Activated gamma-delta T cell treated with Interleukin-2 at 50 U/mL for 16 hours (primary cell): ENCODE measurements around the gene TCF12.
"Not testable (repeated sequence)": the region's sequence is repeated elsewhere in the genome, so short reads cannot be mapped to it uniquely, and the experiment has no call there.

ENCODE experiments used
- DNase-seq: peaks from one replicate; pipeline ENCODE4 v3.0.0-alpha.2; 2020

TCF12 gene

DNA sequence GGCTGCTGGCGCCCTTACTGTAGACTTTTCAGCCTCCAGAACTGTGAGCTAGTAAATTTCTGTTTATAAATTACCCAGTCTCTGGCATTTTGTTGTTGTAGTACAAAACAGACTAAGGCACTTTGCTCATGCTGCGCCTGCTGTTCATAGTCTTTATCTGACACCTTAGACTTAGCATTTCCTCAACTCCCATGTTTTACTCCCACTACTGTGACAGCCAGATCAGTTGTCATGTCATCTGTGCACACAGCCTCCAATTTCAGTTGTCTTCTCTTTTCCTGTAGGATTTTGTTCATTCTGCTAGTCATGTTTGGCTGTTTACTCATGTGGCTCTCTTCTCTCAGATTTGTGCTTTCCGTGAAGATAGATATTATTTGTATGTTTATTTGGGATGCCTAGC is 62.0 kb downstream of the TCF12 start:
- DNase-seq, result no peak

DNA sequence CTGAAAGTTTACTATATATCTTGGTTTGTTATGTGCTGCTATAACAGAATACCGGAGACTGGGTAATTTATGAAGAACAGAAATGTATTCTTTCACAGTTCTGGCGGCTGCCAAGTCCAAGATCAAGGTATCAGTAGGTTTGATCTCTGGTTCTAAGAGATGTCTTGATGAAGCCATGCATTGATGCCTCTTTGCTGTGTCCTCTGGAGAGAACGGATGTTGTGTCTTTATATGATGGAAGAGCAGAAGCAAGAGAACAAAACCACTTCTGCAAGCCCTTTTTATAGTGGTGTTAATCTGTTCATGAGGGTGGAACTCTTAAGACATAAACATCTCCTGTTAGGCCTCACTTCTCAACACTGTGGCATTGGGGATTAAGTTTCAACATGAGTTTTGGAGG is 62.7 kb downstream of the TCF12 start:
- DNase-seq, result no peak

DNA sequence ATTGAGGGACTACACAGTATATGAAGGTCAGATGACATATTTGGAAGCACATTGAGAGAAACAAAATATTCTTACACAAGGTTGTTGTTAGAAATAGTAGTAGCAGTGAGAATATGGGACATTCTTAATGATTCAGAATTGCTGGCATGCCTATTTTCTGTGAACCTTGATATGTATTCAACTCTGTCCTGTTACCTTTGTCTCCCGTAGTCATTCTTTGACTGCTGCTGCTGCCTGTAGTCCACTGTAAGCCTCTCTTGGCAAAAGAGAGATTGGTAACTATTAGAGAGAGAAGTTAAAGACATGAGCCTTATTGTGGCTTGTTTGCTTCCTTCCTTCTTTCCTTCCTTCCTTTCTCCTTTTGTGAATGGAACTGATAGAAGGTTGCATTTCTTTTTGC is 64.5 kb downstream of the TCF12 start:
- no peak for DNase-seq

DNA sequence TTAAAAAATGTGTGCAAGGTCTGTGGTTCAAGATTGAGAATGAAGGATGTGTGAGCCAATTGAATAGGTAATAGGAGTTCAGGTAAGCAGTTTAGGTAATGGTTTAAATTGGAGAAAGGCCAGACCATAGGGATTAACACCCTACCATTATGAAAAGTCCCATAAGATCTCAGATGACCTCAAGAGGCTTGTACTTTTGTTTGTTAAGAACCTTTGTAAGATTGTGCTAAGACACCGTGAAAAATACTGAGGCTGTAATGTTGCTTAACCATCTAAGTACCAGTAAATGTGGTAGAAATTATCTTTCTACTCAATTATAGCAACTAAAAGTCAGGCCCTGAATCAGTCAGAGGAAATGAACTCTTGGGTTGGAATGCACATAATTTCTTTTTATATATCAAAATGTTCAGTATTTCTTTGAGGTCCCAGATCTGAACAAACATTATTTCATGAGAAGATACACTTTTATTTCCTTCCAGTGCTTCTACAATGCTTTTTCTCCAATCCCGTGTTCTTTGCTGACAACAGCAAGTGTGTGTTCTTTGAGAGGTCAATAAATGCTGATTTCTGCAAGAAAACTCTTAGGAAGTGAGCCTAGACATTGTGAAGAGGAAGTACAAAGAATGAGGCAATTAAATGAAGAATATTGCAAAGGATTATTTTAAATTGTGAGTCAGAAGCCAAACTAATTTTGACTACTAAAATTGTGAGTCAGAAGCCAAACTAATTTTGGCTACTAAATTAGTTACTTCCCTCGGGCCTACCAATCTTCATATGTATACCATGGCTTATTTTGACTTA is 66.4 kb downstream of the TCF12 start:
- no peak for DNase-seq

DNA sequence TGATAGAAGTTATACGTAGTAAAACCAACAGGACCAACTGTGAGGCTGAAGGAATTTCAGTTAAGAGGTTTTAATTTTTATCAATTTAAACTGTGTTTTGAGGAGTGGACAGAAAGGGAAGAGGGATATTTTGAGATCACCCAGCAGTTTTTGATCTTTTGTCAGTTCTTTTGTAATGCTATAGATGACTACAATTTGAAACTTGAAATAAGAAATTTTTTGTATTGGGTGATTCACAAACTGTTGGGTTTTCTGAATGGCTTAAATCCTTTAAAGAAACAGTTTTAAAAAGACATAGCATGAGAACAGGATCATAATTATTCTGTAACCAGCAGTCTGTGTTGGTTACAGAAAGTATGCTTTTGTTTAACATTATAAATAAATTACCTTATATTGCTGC is 67.4 kb downstream of the TCF12 start:
- DNase-seq, result no peak

DNA sequence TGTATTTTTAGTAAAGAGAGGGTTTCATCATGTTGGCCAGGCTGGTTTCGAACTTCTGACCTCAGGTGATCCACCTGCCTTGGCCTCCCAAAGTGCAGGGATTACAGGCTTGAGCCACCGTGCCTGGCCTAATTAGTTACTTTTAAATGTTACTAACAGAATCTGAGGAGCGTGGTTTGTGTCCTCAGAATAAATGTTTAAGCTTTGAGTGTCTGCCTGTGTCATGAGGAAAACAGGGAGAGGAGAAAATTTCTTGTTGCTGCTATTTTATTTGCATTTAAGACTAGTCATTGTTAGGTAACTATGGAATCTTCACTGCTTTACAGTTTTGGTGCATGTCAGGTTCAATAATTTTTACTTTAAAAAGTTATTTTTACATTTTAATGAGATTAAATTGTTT is 68.8 kb downstream of the TCF12 start:
- DNase-seq, result no peak

DNA sequence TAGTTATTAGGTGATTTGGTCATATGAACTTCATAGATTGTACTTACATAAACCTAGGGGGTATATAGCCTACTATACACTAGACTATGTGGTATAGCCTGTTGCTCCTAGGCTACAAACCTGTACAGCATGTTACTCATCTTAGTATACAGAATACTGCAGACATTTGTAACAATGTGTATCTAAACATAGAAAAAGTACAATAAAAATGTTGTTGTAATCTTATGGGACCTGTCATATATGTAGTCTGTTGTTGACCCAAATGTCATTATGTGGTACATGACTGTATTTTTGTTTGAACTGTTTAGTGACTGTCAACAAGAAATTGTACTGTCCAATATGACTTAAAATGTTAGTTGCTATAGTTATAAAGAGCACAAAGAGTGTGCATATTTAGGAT is 69.8 kb downstream of the TCF12 start:
- DNase-seq, result no peak

DNA sequence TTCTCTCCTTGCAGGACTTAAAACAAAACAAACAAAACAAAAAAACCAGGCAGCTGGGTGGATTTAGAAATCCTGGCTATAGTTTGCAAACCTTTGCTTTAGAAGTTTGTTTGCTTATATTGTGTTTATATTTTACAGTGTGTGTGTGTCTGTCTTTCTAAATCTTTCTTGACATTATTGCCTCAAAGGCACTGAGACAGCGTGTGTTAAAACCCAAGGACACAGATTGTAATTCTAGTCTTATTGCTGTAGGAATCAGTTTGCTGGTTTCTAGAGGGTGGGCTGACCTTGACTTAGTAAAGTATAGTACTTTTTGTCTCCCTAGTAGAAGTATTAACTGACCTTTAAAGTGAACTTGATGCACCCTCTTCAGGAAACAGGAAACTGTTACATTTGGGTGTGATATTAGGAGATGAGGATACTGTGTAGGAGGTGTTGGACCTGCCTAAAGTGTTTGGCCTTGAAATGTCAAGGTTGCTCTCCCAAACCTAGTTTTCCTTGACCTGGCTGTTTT is 71.0 kb downstream of the TCF12 start:
- no peak for DNase-seq

DNA sequence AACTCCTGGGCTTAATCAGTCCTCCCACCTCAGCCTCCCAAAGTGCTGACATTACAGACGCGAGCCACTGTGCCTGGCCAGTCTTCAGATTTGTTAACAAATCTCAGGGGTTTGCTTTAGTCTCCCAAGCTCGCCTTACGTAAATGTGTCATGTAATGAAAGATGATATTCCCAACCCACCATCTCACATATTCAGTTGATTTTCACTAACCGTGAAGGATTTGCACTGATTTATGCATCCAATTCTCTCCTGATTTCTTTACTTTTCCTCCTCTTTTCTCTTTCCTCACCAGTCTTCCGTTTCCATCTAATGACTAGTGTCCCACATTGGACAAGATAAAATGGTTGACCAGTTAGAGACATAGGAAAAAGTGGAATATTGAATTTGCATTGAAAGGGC is 72.6 kb downstream of the TCF12 start:
- no peak for DNase-seq

DNA sequence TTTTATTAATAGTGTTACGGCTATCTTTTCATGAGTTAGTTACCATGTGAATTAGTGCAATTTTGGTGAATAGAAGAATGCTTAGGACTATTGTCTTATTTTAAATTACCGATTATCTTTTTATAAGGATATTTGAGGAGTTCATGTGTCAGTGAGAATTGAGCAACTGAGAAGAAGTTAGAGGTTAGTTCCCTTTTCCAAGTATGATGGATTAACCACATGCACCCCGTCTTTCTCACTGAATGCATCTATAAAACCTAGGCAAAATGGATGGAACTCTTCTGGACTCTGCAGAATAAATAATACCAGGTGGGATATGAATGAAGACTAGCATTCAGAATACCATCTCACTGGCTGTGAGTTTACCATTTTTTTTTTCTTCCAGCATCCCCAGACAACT is 74.3 kb downstream of the TCF12 start:
- no peak for DNase-seq

DNA sequence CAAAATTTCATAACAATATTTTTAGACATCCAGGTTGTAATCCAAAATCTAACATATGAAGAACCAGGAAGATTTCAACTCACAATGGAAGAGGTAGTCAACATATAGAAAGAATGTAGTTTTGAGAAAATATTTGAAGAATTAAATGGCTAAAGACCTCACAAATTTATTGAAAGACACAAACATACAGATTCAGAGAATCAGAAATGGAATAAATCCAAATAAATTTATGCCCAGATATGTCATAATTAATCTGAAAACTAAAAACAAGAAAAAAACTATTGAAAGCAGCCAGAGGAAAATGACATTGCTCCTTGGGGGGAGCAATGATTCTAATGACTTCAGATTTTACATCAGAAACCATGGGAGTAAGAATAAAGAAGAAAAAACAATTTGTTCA is 75.8 kb downstream of the TCF12 start:
- no peak for DNase-seq

DNA sequence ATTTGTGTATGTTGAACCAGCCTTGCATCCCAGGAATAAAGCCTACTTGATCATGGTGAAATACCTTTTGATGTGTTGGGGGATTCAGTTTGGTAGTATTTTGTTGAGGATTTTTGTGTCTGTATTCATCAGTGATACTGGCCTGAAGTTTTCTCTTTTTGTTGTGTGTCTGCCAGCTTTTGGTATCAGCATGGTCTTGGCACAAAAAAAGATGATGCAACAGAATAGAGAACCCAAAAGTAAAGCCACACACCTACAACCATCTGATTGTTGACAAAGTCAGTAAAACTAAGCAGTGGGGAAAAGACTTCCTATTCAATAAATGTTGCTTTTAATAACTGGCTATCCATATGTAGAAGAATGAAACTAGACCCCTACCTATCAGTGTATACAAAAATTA is 77.6 kb downstream of the TCF12 start:
- no peak for DNase-seq

DNA sequence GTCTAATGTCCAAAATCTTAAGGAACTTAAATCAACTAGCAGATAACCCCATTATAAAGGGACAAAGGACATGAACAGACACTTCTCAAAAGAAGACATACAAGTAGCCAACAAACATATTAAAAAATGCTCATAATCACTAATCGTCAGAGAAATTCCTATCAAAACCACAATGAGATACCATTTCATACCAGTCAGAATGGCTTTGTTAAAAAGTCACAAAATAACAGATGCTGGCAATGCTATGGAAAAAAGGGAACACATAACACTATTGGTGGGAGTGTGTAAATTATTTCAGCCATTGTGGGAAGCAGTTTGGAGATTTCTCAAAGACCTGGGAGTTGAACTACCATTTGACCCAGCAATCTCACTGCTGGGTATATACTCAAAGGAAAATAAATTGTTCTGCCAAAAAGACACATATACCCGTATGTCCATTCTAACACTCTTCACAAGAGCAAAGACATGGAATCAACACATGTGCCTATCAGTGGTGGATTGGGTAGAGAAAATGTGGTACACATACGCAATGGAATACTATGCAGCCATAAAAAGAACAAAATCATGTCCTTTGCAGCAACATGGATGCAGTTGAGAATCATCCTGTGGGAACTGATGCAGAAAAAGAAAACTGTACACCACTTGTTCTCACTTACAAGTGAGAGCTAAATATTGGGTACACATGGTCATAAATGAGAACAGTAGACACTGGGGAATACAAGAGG is 78.5 kb downstream of the TCF12 start:
- DNase-seq, result no peak

DNA sequence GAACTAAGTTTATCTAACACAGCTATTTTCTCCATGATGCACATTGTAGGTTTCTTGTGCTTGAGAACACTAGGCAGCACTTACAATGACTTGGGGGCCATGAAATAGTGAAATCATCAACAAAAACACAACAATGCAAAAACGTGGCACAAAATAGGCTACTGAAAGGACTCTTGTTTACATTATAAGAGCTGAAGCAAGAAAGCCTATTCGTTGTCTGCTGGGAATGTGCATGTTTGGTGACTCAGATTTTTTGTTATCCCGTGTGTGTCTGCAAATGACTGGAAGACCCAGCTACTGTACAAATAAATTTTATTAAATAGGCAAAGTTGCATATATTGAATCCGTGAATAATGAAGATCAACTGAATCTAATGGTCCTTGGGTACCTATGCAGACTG is 85.0 kb downstream of the TCF12 start:
- DNase-seq, result no peak

DNA sequence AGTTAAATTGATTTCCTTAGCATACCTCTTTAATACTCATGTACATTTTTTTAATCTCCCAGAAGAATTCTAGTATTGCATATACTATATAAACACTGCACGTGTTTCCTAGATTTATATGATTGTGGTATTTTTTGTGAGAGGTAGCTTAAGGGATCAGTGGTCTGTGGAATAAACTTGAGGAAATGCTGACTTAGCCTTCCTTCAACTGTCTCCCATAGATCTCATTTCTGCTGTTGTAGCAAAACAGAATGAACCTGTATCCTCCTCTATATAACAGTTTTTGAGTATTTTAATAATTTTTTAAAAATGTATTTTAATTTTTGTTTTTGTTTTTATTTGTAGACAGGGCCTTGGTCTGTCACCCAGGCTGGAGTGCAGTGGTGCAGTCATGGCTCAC is 86.8 kb downstream of the TCF12 start:
- no peak for DNase-seq

DNA sequence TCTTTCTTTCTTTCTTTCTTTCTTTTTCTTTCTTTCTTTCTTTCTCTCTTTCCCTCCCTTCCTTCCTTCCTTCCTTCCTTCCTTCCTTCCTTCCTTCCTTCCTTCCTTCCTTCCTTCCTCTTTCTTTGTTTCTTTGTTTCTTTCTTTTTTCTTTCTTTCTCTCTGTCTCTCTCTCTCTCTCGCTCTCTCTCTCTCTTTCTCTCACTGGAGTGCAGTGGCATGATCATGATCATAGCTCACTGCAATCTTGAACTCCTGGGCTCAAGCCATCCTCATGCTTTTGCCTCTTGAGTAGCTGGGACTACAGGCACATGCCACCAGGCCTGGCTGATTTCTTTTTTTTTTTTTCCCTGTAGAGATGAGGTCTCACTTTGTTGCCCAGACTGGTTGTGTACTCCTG is 89.4 kb downstream of the TCF12 start:
- DNase-seq, result not testable (repeated sequence)

DNA sequence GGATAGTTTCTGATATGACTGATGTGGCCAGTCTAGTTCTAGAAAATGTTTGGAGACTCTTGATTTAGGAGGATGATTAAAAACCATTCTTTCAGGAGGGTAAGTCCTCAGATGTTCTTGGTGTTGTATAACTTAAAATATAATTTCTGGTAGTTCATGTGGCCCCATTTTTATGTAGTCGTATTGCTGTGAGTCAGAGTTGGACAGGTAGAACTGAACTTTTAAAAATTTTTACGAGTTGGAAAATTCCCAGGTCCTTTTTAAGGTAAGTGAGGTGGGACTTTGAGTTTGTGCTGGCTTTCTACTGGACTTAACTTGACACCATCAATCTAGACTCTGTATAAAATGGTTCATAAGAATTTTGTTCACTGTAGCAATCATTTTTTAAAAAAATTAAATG is 92.3 kb downstream of the TCF12 start:
- no peak for DNase-seq

DNA sequence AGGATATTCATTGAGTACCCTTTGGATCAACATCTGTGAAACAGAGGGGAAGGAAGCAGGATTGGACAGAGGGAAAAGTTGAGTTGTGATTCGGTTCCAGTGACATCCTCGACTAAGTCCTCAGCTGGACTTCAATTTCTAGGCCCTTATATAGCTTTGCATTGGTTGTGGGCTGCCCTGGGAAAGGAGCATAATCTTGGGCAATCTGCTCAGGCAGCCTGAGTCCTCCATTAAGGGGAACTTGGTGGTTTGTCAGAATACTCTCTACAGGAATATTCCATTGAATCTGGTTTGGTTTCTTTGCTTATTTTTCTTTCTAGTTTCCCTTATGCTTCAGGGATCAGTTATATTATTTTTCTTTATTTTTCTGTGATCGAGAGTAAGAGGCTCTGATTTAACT is 94.1 kb downstream of the TCF12 start:
- DNase-seq, result no peak

DNA sequence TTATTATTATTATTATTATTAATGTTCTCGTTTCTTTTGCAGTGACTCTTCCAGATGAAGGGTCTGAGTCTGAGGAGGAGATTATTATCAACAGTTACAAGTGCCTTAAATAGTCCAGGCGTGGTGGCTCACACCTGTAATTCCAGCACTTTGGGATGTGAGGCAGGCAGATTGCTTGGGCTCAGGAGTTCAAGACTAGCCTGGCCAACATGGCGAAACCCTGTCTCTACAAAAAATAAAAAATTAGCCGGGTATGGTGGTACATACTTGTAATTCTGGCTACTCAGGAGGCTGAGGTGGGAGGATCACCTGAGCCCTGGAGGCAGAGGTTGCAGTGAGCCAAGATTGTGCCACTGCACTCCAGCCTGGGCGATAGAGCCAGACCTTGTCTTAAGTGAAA is 96.5 kb downstream of the TCF12 start:
- DNase-seq, result not testable (repeated sequence)

DNA sequence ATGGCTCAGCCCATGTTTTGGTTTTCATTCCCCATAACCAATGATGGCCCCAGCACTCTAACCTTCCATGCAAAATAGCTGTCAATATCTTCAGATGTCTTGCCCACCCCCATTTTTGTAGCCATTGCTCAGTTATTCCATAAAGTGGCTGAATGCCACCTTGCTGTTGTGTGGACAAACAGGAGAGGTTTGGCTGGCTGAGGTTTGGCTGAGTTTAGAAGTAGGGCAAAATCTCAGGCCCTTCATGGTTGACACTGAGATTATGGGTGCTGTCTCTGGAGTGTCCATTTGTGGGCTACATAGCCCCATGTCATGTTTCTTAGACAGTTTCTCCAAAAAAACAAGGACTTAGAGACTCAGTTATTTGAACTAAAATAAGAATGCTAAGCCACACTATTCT is 96.9 kb downstream of the TCF12 start:
- no peak for DNase-seq

DNA sequence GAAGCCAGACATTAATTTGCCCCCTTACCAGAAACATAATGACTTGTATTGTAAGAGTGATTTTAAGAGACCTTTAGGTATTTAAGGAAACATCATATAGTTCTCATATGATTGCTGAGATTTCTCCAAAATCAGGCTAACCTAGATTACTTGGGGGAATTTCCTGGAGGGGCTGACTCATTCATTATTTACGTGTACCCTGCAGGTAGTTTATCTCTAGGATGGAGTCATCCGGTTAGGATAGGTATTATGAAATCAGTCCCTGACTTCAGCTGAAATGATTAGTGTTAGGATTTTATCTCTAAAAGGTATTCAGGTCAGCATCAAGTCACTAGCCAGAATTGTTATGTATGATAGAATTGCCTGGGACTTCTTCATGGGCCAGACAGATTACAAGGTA is 97.5 kb downstream of the TCF12 start:
- no peak for DNase-seq

DNA sequence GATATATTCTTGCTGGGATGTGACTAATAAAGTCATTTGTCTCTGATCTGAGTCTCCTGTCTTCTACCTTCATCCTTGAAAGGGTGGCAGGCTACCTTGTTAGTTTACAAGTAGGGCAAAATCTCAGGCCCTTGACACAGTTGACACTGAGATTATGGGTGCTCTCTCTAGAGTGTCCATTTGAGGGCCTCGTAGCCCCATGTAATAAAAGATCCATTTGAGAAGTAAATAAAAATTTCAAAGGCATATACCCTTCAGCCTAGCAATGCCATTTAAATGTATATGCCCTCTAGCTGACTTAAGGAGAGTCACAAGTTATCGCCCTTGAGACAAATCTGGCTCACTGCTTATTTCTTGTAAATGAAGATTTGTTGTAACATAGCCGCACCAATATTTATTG is 98.6 kb downstream of the TCF12 start:
- no peak for DNase-seq

DNA sequence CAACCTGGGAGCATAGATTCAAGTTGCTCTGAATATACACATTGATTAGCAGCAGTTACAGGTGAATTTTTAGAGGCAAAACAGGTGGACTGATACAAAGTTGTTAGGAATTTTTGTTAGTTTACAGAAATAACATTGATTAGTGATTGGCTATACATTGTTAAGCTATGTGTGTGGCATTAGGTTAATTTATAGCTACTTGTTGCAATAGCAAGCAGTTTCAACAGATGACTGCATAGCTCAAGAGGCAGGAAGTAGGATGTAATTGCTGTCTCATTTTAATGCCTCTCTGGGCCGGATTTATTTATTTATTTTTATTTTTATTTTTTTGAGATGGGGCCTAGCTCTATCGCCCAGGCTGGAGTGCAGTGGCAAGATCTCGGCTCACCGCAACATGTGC is 99.7 kb downstream of the TCF12 start:
- no peak for DNase-seq

DNA sequence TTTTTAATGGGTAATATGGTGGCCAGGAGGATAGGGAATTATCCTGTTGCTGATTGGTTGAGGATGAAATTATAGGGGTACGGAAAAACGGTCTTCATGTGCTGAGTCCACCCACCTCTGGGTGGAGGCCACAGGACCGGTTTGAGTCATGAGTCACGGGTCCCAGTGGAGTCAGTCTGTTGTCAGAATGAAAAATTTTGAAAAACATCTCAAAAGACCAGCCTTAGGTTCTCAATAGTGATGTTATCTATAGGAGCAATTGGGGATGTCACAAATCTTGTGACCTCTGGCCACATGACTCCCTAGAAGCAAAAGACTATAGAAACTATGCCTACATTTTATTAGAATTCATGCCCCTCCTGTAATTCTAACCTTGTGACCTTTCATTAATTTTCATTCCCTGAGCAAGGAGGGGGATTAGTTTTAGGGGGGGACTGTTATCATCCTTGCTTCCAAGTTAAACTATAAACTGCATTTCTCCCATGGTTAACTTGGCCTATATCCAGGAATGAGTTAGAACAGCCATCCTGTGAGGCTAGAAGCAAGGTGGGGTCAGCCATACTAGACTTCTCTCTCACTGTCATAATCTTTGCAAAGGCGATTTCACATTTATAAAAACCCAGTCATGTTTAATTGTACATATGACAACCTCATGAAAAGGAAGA is 101.2 kb downstream of the TCF12 start:
- DNase-seq, result no peak
